Upper lobe of left lung (tissue), 4 donors: Measurements from ENCODE around the gene GAS2.

ENCODE experiments used
- CTCF ChIP-seq, 6 experiments: fragments of 450-650 bp in 4 of 6; fragments of 200-600 bp in 2 of 6; sonication (generic) in 2 of 6; IDR thresholded peaks; one replicate each; pipeline ENCODE4 v1.5.1; 2016 to 2019; ENCODE audit warnings: antibody characterized with exemption in 6 of 6
- EP300 ChIP-seq, 4 donors: sonication (generic); formaldehyde crosslinking; IDR thresholded peaks; one replicate each; pipeline ENCODE4 v1.5.1; 2017; ENCODE audit warnings: antibody characterized with exemption in 4 of 4, control low read depth in 2 of 4
- POLR2A ChIP-seq, 4 donors: fragments of 450-650 bp; IDR thresholded peaks; one replicate each; pipeline ENCODE4 v1.5.1; 2016 to 2017; ENCODE audit warnings: antibody characterized with exemption in 4 of 4, mild to moderate bottlenecking in 2 of 4

- TF ChIP-seq CTCF (IDR thresholded peaks at IDR 0.05) (no peak), POLR2A (IDR thresholded peaks at IDR 0.05) (no peak), EP300 (IDR thresholded peaks at IDR 0.05) (no peak)
These were observed 166.1 kb downstream of the GAS2 start for GRCh38 chr11:22832315-22833015.
